HEK293 (cell line): Measurements from ENCODE around the gene MRTFB.
A peak's percentile ranks its signal among the peaks of the same experiment; 100 is the strongest.

ENCODE experiments used
- CTCF ChIA-PET: fragments of 350-600 bp; formaldehyde crosslinking; extraction: SDS; loops from one replicate; lab custom pipeline; 2021; ENCODE audit warnings: antibody characterized with exemption; lab: Yijun Ruan, JAX
- POLR2A ChIA-PET: fragments of 300-600 bp; formaldehyde crosslinking; extraction: SDS; loops from one replicate; lab custom pipeline; 2020; ENCODE audit warnings: antibody characterized with exemption, inconsistent platforms; lab: Yijun Ruan, JAX
- H3K27ac ChIP-seq: fragments of 200-500 bp; sonication (Bioruptor generic); 2 replicates; pipeline ENCODE4 v1.5.1; 2014; ENCODE audit warnings: low read depth, low read length, control low read depth, inconsistent platforms; ENCODE audit errors: extremely low read depth
- H3K36me3 ChIP-seq, 2 experiments: fragments of 200-500 bp in 1 of 2; sonication (Bioruptor generic) in 1 of 2; 1 replicate in 1 of 2; 2 replicates in 1 of 2; pipeline ENCODE4 v1.5.1; 2014 to 2017; ENCODE audit warnings: inconsistent platforms in 2 of 2, low read length in 2 of 2; ENCODE audit not compliant: control insufficient read depth in 2 of 2, insufficient read depth in 1 of 2
- H3K4me1 ChIP-seq: fragments of 200-500 bp; sonication (Bioruptor generic); 2 replicates; pipeline ENCODE4 v1.5.1; 2014; ENCODE audit warnings: mild to moderate bottlenecking, low read length, inconsistent platforms; ENCODE audit not compliant: control insufficient read depth, insufficient read depth
- H3K4me3 ChIP-seq: 2 replicates; pipeline ENCODE4 v1.5.1; 2011; ENCODE audit warnings: low read depth, mild to moderate bottlenecking, control low read depth, low read length, moderate library complexity
- H3K9me3 ChIP-seq: fragments of 200-500 bp; sonication (Bioruptor generic); 2 replicates; pipeline ENCODE4 v1.5.1; 2014; ENCODE audit warnings: low read depth, low read length, inconsistent platforms; ENCODE audit not compliant: control insufficient read depth, insufficient read depth
- AEBP2 ChIP-seq: fragments of 450-650 bp; formaldehyde crosslinking; IDR thresholded peaks from 2 replicates; pipeline ENCODE4 v1.5.1; 2016; ENCODE audit warnings: missing biosample characterization, missing genetic modification characterization, borderline replicate concordance
- GLI4 ChIP-seq: fragments of 450-650 bp; formaldehyde crosslinking; IDR thresholded peaks from 2 replicates; pipeline ENCODE4 v1.5.1; 2016; ENCODE audit warnings: missing biosample characterization, missing genetic modification characterization
- IKZF3 ChIP-seq: fragments of 450-650 bp; IDR thresholded peaks from 2 replicates; pipeline ENCODE4 v1.5.0; 2018; ENCODE audit warnings: missing biosample characterization, mild to moderate bottlenecking, missing genetic modification characterization, moderate library complexity
- PRDM10 ChIP-seq: fragments of 450-650 bp; formaldehyde crosslinking; IDR thresholded peaks from 2 replicates; pipeline ENCODE4 v1.5.1; 2016; ENCODE audit warnings: missing biosample characterization, missing genetic modification characterization
- REPIN1 ChIP-seq: fragments of 450-650 bp; formaldehyde crosslinking; IDR thresholded peaks from 2 replicates; pipeline ENCODE4 v1.5.1; 2017; ENCODE audit warnings: missing biosample characterization, missing genetic modification characterization, low read depth
- REST ChIP-seq: fragments of 450-650 bp; formaldehyde crosslinking; IDR thresholded peaks from 2 replicates; pipeline ENCODE4 v1.5.1; 2016; ENCODE audit warnings: missing biosample characterization, missing genetic modification characterization
- SALL2 ChIP-seq: fragments of 450-650 bp; formaldehyde crosslinking; IDR thresholded peaks from 2 replicates; pipeline ENCODE4 v1.5.0; 2017; ENCODE audit warnings: missing biosample characterization, mild to moderate bottlenecking, missing genetic modification characterization, borderline replicate concordance
- SP3 ChIP-seq: fragments of 450-650 bp; formaldehyde crosslinking; IDR thresholded peaks from 2 replicates; pipeline ENCODE4 v1.5.1; 2016; ENCODE audit warnings: missing biosample characterization, missing genetic modification characterization
- ZBTB17 ChIP-seq: fragments of 450-650 bp; formaldehyde crosslinking; IDR thresholded peaks from 2 replicates; pipeline ENCODE4 v1.5.1; 2016; ENCODE audit warnings: missing biosample characterization, missing genetic modification characterization
- ZNF184 ChIP-seq: fragments of 450-650 bp; IDR thresholded peaks from 2 replicates; pipeline ENCODE4 v1.5.1; 2018; ENCODE audit warnings: missing biosample characterization, mild to moderate bottlenecking, missing genetic modification characterization
- ZNF518A ChIP-seq: fragments of 450-650 bp; formaldehyde crosslinking; conservative IDR thresholded peaks from 2 replicates; pipeline ENCODE4 v1.5.1; 2016; ENCODE audit warnings: low read depth, missing biosample characterization, missing genetic modification characterization
- ZNF549 ChIP-seq: fragments of 450-650 bp; IDR thresholded peaks from 2 replicates; pipeline ENCODE4 v1.5.1; 2018; ENCODE audit warnings: missing biosample characterization, missing genetic modification characterization, mild to moderate bottlenecking, inconsistent platforms, moderate library complexity
- ZNF624 ChIP-seq: fragments of 450-650 bp; formaldehyde crosslinking; IDR thresholded peaks from 2 replicates; pipeline ENCODE4 v1.5.1; 2017; ENCODE audit warnings: missing biosample characterization, missing genetic modification characterization
- ZNF658 ChIP-seq: fragments of 450-650 bp; formaldehyde crosslinking; IDR thresholded peaks from 2 replicates; pipeline ENCODE4; 2016; ENCODE audit warnings: missing biosample characterization, missing genetic modification characterization
- ZNF701 ChIP-seq: fragments of 450-650 bp; formaldehyde crosslinking; IDR thresholded peaks from 2 replicates; pipeline ENCODE4 v1.5.1; 2016; ENCODE audit warnings: missing biosample characterization, missing genetic modification characterization
- ZSCAN5A ChIP-seq: fragments of 450-650 bp; formaldehyde crosslinking; IDR thresholded peaks from 2 replicates; pipeline ENCODE4 v1.5.1; 2016; ENCODE audit warnings: missing biosample characterization, missing genetic modification characterization

MRTFB gene

GRCh38 chr16:14119799-14120198 is 48.7 kb downstream of the MRTFB start:
- no peak for TF ChIP-seq ZSCAN5A (tag by site-specific recombination)
- TF ChIP-seq ZNF184 (tag by site-specific recombination) = peak; percentile 98
- CTCF ChIA-PET = interaction anchor here (1.2 kb wide), 1 partner anchor 15 kb away, joined by 3 read pairs; no protein-coding TSS in a partner anchor

GRCh38 chr16:14120335-14120734 is 49.2 kb downstream of the MRTFB start:
- no peak overlapping the region for H3K4me3 ChIP-seq
- TF ChIP-seq ZNF701 (tag by site-specific recombination) = no peak
- no peak for TF ChIP-seq IKZF3
- no peak for TF ChIP-seq SALL2 (tag by site-specific recombination)
- TF ChIP-seq REST (tag by site-specific recombination) = no peak
- TF ChIP-seq ZBTB17 (tag by site-specific recombination) = no peak
- TF ChIP-seq PRDM10 = no peak
- no peak for TF ChIP-seq ZNF624 (tag by site-specific recombination)
- H3K4me1 ChIP-seq = 0 out of 2 replicates have a peak, but pooled peaks cover 4% of the 10 kb centered on the region
- no peaks in the 10 kb centered on the region for H3K36me3 ChIP-seq
- no peak overlapping the region for H3K27ac ChIP-seq
- POLR2A ChIA-PET = no interaction called here
- CTCF ChIA-PET = no interaction called here
- H3K9me3 ChIP-seq = no peaks in the 10 kb centered on the region

More at GRCh38 chr16:14119799-14120198, 48.7 kb downstream of the MRTFB start:
- Histone ChIP-seq H3K4me3 (no peak overlapping the region), H3K9me3 (no peaks in the 10 kb centered on the region), H3K4me1 (0 out of 2 replicates have a peak, but pooled peaks cover 2% of the 10 kb centered on the region), H3K27ac (no peak overlapping the region), H3K36me3 (no peaks in the 10 kb centered on the region)
- POLR2A ChIA-PET = no interaction called here

- ChIA-PET POLR2A (interaction anchor here (0.7 kb wide), 1 partner anchor 72 kb away, joined by 3 read pairs; no protein-coding TSS in a partner anchor), CTCF (interaction anchor here (0.7 kb wide), 1 partner anchor 93 kb away, joined by 3 read pairs; no protein-coding TSS in a partner anchor)
- no peaks in the 10 kb centered on the region for H3K9me3 ChIP-seq
- H3K4me3 ChIP-seq = no peak overlapping the region
- no peaks in the 10 kb centered on the region for H3K36me3 ChIP-seq
- H3K4me1 ChIP-seq = peaks cover 12% of the 10 kb centered on the region; the same call in 1 of the 2 replicates
- no peak overlapping the region for H3K27ac ChIP-seq
- TF ChIP-seq ZNF549 (no peak), GLI4 (tag by site-specific recombination) (no peak), REPIN1 (tag by site-specific recombination) (no peak), ZNF518A (no peak), SP3 (tag by site-specific recombination) (no peak), ZNF658 (tag by site-specific recombination) (no peak), AEBP2 (tag by site-specific recombination) (no peak)
Measured at GRCh38 chr16:14121142-14121541, 50.0 kb downstream of the MRTFB start.
